Measurements from ENCODE around the gene ANKRD29.

GRCh38 chr18:23584019-23584983 lies 78.4 kb downstream of the ANKRD29 start:
- TF ChIP-seq, protein P1, sequence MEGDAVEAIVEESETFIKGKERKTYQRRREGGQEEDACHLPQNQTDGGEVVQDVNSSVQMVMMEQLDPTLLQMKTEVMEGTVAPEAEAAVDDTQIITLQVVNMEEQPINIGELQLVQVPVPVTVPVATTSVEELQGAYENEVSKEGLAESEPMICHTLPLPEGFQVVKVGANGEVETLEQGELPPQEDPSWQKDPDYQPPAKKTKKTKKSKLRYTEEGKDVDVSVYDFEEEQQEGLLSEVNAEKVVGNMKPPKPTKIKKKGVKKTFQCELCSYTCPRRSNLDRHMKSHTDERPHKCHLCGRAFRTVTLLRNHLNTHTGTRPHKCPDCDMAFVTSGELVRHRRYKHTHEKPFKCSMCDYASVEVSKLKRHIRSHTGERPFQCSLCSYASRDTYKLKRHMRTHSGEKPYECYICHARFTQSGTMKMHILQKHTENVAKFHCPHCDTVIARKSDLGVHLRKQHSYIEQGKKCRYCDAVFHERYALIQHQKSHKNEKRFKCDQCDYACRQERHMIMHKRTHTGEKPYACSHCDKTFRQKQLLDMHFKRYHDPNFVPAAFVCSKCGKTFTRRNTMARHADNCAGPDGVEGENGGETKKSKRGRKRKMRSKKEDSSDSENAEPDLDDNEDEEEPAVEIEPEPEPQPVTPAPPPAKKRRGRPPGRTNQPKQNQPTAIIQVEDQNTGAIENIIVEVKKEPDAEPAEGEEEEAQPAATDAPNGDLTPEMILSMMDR (IDR thresholded peaks at IDR 0.05), result no peak
- TF ChIP-seq POLR2A (IDR thresholded peaks at IDR 0.05), result no peak
